IMR-90 (cell line): ENCODE results near the gene ZNF765. TPM values are rescaled to one million over a fixed set of nuclear protein-coding genes. Genes with fewer than 3 reads are reported as not detected.
"Not testable (repeated sequence)": the region's sequence is repeated elsewhere in the genome, so short reads cannot be mapped to it uniquely, and the experiment has no call there.

Source experiments
- ATAC-seq: fragments of 200-7000 bp; cut with Tn5 transposase; 2 replicates; pipeline ENCODE4 v1.9.1; 2020; ENCODE audit warnings: low read depth, mild to moderate bottlenecking, moderate library complexity
- BruUV-seq: library from RNA; stranded (reverse); fragments of 400-500 nt; replicated peaks from 2 replicates; lab custom pipeline; 2021; lab: Mats Ljungman, UMichigan
- CTCF ChIA-PET: fragments of 300-600 bp; formaldehyde crosslinking; extraction: SDS; loops from one replicate; lab custom pipeline; 2021; ENCODE audit warnings: antibody characterized with exemption; lab: Yijun Ruan, JAX
- POLR2A ChIA-PET: fragments of 300-600 bp; sonication (Branson Sonifier 250); formaldehyde crosslinking; loops from one replicate; lab custom pipeline; 2022; ENCODE audit warnings: antibody characterized with exemption; ENCODE audit not compliant: unreplicated experiment; lab: Charles Lee
- DNase-seq: peaks from one replicate; pipeline ENCODE4 v3.0.0; 2013
- H2AFZ ChIP-seq: replicated peaks from 2 replicates; pipeline ENCODE3; 2013; ENCODE audit warnings: low read length, mild to moderate bottlenecking; ENCODE audit not compliant: poor library complexity
- H2AK5ac ChIP-seq: 2 replicates; pipeline ENCODE4 v1.6.1; 2013; ENCODE audit warnings: low read depth, low read length, inconsistent platforms
- H2AK9ac ChIP-seq: replicated peaks from 2 replicates; pipeline ENCODE3; 2013; ENCODE audit warnings: mild to moderate bottlenecking, low read depth, low read length, moderate library complexity; ENCODE audit not compliant: poor library complexity
- H2BK120ac ChIP-seq: 2 replicates; pipeline ENCODE4 v1.6.1; 2013; ENCODE audit warnings: low read depth, low read length, inconsistent platforms
- H2BK15ac ChIP-seq: 3 replicates; pipeline ENCODE4 v1.6.1; 2013; ENCODE audit warnings: low read depth, low read length, inconsistent platforms
- H2BK20ac ChIP-seq: 2 replicates; pipeline ENCODE4 v1.6.1; 2013; ENCODE audit warnings: low read depth, mild to moderate bottlenecking, inconsistent platforms, low read length, moderate library complexity
- H2BK5ac ChIP-seq: 2 replicates; pipeline ENCODE4 v1.6.1; 2013; ENCODE audit warnings: mild to moderate bottlenecking, low read depth, low read length, inconsistent platforms; ENCODE audit not compliant: poor library complexity, severe bottlenecking
- H3K14ac ChIP-seq: replicated peaks from 2 replicates; pipeline ENCODE4 v1.6.1; 2013; ENCODE audit warnings: low read depth, low read length, inconsistent platforms
- H3K18ac ChIP-seq: 2 replicates; pipeline ENCODE4 v1.6.1; 2013; ENCODE audit warnings: low read depth, low read length, control low read depth
- H3K23ac ChIP-seq: 2 replicates; pipeline ENCODE4 v1.6.1; 2013; ENCODE audit warnings: low read depth, low read length, inconsistent platforms
- H3K27ac ChIP-seq: 2 replicates; pipeline ENCODE4 v1.5.1; 2013; ENCODE audit warnings: mild to moderate bottlenecking, control low read depth, low read length; ENCODE audit not compliant: insufficient read depth
- H3K27me3 ChIP-seq: 2 replicates; pipeline ENCODE4 v1.6.1; 2013; ENCODE audit warnings: low read length; ENCODE audit not compliant: control insufficient read depth, insufficient read depth
- H3K36me3 ChIP-seq: 2 replicates; pipeline ENCODE4 v1.6.1; 2013; ENCODE audit warnings: low read length, mixed read lengths; ENCODE audit not compliant: control insufficient read depth, insufficient read depth
- H3K4ac ChIP-seq: 2 replicates; pipeline ENCODE4 v1.6.1; 2013; ENCODE audit warnings: low read depth, low read length, inconsistent platforms
- H3K4me1 ChIP-seq: 2 replicates; pipeline ENCODE4 v1.6.1; 2013; ENCODE audit warnings: low read length, mixed read lengths; ENCODE audit not compliant: control insufficient read depth, insufficient read depth
- H3K4me2 ChIP-seq: 2 replicates; pipeline ENCODE4 v1.6.1; 2013; ENCODE audit warnings: low read depth, mild to moderate bottlenecking, control low read depth, low read length, moderate library complexity
- H3K4me3 ChIP-seq: 2 replicates; pipeline ENCODE4 v1.5.1; 2013; ENCODE audit warnings: low read depth, mild to moderate bottlenecking, control low read depth, low read length, moderate library complexity; ENCODE audit not compliant: insufficient read depth
- H3K56ac ChIP-seq: 2 replicates; pipeline ENCODE4 v1.6.1; 2013; ENCODE audit warnings: low read length, inconsistent platforms; ENCODE audit not compliant: insufficient read depth; ENCODE audit errors: extremely low read depth
- H3K79me1 ChIP-seq, 2 experiments: 2 replicates each; pipeline ENCODE4 v1.6.1; 2013; ENCODE audit warnings: low read length in 2 of 2, inconsistent platforms in 1 of 2, low read depth in 1 of 2
- H3K9ac ChIP-seq: 2 replicates; pipeline ENCODE4 v1.6.1; 2013; ENCODE audit warnings: low read depth, low read length, control low read depth
- H3K9me1 ChIP-seq: 2 replicates; pipeline ENCODE4 v1.6.1; 2013; ENCODE audit warnings: low read length, inconsistent platforms; ENCODE audit not compliant: insufficient read depth
- H3K9me3 ChIP-seq: 2 replicates; pipeline ENCODE4 v1.6.1; 2013; ENCODE audit warnings: low read length; ENCODE audit not compliant: control insufficient read depth, insufficient read depth
- H4K20me1 ChIP-seq: 2 replicates; pipeline ENCODE4 v1.6.1; 2013; ENCODE audit warnings: low read length, inconsistent platforms; ENCODE audit not compliant: insufficient read depth
- H4K5ac ChIP-seq: 2 replicates; pipeline ENCODE4 v1.6.1; 2013; ENCODE audit warnings: mild to moderate bottlenecking, low read depth, low read length, control low read depth
- H4K8ac ChIP-seq, 2 experiments: 2 replicates each; pipeline ENCODE4 v1.6.1; 2013; ENCODE audit warnings: low read depth in 2 of 2, low read length in 2 of 2, control low read depth in 1 of 2, inconsistent platforms in 1 of 2
- H4K91ac ChIP-seq: 2 replicates; pipeline ENCODE4 v1.6.1; 2013; ENCODE audit warnings: low read depth, low read length, inconsistent platforms; ENCODE audit not compliant: insufficient read depth
- WGBS, 2 experiments: methylation state at CpG; one replicate each; pipeline versions ENCODE4 v1.1.5 to v1.1.7; 2013; ENCODE audit warnings: missing lambda C conversion rate in 2 of 2; ENCODE audit not compliant: insufficient read length in 1 of 2; ENCODE audit errors: extremely low coverage in 2 of 2; 5-methylcytosine and 5-hydroxymethylcytosine counted together
- dilution Hi-C: fragments of 300-500 bp; cut with HindIII; formaldehyde crosslinking; loops from one replicate; pipeline ENCODE4 v1.14.3; 2018; ENCODE audit warnings: low sequenced_read_pairs; ENCODE audit not compliant: unreplicated experiment
- in situ Hi-C: fragments of 300-500 bp; cut with MboI; formaldehyde crosslinking; loops from 3 replicates; pipeline ENCODE4 v1.14.3; 2019; ENCODE audit warnings: low sequenced_read_pairs, inconsistent platforms, mixed read lengths
- intact Hi-C: fragments of 100-400 bp; cut with micrococcal nuclease; formaldehyde crosslinking; loops from 2 replicates; pipeline ENCODE4 v1.10.0; 2022
- polyA plus RNA-seq, 3 experiments: library from polyadenylated mRNA; depleted of rRNA; stranded (reverse); fragments of >200 nt; gene quantifications; 2 replicates each; pipeline ENCODE4 v1.2.3, GENCODE V29; 2012; ENCODE audit warnings: low replicate concordance in 1 of 3
- total RNA-seq: library from RNA; depleted of rRNA; stranded (reverse); fragments of >200 nt; gene quantifications from 2 replicates; pipeline ENCODE4 v1.2.3, GENCODE V29; 2012

ZNF765 gene
- total and polyA plus RNA-seq, 2 of the 4 experiments (the other 2 are of a cell fraction), result 2.3 to 18.1 TPM

DNA sequence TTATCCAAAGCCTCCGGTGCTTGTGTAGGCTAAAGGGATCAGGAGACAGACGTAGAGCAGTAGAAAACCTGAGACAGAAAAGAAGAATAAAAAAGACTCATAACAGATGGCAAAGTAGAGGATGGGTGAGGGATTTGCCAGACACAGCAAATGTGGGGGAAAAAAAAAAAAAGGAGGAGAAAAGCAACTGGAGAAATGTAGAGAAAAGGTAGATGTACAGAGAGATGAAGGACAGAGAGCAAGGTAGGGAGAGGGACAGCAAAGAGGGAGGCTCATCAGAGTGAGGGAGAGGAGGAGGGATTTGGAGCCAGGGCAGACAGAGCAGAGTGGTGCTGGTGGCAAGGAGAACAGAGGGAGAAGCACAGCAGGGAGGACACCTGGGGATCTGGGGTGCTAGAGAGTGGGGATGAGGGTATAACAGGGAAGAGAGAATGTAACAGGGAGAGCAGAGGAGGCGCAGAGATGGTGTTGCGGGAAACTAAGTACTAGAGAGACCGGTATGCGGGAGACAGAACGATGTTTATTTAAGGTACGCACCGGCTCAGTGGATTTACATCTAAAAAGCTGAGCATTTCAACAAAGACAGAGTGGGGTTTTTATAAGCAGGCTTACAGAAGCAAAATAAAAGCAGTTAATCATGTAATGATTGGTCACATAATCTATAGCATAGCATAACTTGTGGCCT lies 1.0 kb downstream of the ZNF765 start:
- H4K20me1 ChIP-seq, CTCF ChIA-PET, H3K79me1 ChIP-seq, H4K8ac ChIP-seq, H3K9me1 ChIP-seq, in situ Hi-C loops, dilution Hi-C loops, H2BK20ac ChIP-seq, ATAC-seq, H4K91ac ChIP-seq, H2AK5ac ChIP-seq, POLR2A ChIA-PET, H3K4ac ChIP-seq, DNase-seq, H3K4me1 ChIP-seq, H2AK9ac ChIP-seq, H3K18ac ChIP-seq, H2BK5ac ChIP-seq, H2BK120ac ChIP-seq, H3K9me3 ChIP-seq, H3K14ac ChIP-seq, H2BK15ac ChIP-seq, H3K27me3 ChIP-seq, H4K5ac ChIP-seq, BruUV-seq: not testable (repeated sequence)
- H3K36me3 ChIP-seq, result peaks cover 19% of the 10 kb centered on the region
- H3K23ac ChIP-seq, result 0 out of 2 replicates have a peak overlapping the region, but pooled peaks have one; percentile 39
- 0 out of 2 replicates have a peak overlapping the region, but pooled peaks have one; percentile 35 for H3K56ac ChIP-seq
- WGBS, 2 experiments, result no CpG with 5 or more reads among the region's 9 CpGs
- H3K4me2 ChIP-seq, result peak overlapping the region; percentile 71
- H2AFZ ChIP-seq, result peak overlapping the region; percentile 92
- H3K4me3 ChIP-seq, result peak overlapping the region; percentile 68
- H3K9ac ChIP-seq, result peak overlapping the region; percentile 72
- intact Hi-C loops, result loop anchor here (10.0 kb wide), 1 partner anchor 201 kb away; the partner anchor contains the start of gene ZNF665
- H3K27ac ChIP-seq, result peak overlapping the region; percentile 56
